MG63 (cell line): Measurements from ENCODE around the gene BHLHA15. TPM values are rescaled to one million over a fixed set of nuclear protein-coding genes. Genes with fewer than 3 reads are reported as not detected.

Experiments
- DNase-seq: peaks from one replicate; pipeline ENCODE4 v3.0.0-alpha.2; 2020
- H3K27me3 ChIP-seq: fragments of 250-450 bp; sonication (Bioruptor Pico); 2 replicates; pipeline ENCODE4 v1.5.1; 2020; ENCODE audit warnings: mild to moderate bottlenecking, moderate library complexity
- H3K36me3 ChIP-seq: fragments of 250-450 bp; sonication (Bioruptor Pico); 2 replicates; pipeline ENCODE4 v1.5.1; 2020; ENCODE audit warnings: mild to moderate bottlenecking, moderate library complexity
- H3K4me3 ChIP-seq: fragments of 250-450 bp; sonication (Bioruptor Pico); 2 replicates; pipeline ENCODE4 v1.5.1; 2020; ENCODE audit warnings: mild to moderate bottlenecking, moderate library complexity
- H3K9me3 ChIP-seq: fragments of 250-450 bp; sonication (Bioruptor Pico); 2 replicates; pipeline ENCODE4 v1.5.1; 2020; ENCODE audit warnings: mild to moderate bottlenecking, moderate library complexity
- total RNA-seq: library from RNA; depleted of rRNA; stranded (reverse); fragments of >200 nt; shearing (Covaris generic); gene quantifications from 2 replicates; pipeline ENCODE4 v1.2.3, GENCODE V29; 2014; ENCODE audit warnings: low replicate concordance; rRNA removed

BHLHA15 gene
- total RNA-seq = 0.74 TPM in 1 of 2 replicates, not detected in the other

DNA sequence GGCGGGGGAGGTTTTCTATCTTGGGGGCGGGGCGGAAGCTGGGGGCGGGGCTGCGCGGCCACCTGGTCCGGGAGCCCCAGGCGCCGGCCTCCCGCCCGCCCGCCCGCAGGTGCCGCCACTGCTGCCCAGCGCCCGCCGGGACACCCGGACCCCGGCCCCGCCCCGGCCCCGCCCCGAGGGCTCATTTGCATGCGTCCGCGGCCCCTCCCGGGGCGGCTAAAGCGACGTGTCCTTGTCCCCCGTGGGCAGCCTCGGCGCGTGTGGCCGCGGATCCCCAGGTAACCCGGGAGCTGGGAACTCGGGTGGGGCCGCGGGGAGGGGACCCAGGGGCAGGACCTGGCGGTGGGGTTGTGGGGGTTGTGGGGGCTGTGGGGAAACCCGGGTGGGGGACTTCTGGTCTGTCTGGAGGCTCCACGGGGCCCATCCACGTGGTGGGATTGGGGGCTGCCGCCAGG is at the start of gene BHLHA15:
Gene BHLHA15, plus strand, starts transcription at position 219 of the 455 bp plus-strand sequence. CDS start 871 bp downstream, outside the sequence.
- H3K4me3 ChIP-seq = no peak within 1 kb of the TSS
- peak; percentile 29 for DNase-seq
- no peaks in the 10 kb centered on the region for H3K9me3 ChIP-seq
- no peaks in the 10 kb centered on the region for H3K36me3 ChIP-seq
- H3K27me3 ChIP-seq = no peaks in the 10 kb centered on the region

DNA sequence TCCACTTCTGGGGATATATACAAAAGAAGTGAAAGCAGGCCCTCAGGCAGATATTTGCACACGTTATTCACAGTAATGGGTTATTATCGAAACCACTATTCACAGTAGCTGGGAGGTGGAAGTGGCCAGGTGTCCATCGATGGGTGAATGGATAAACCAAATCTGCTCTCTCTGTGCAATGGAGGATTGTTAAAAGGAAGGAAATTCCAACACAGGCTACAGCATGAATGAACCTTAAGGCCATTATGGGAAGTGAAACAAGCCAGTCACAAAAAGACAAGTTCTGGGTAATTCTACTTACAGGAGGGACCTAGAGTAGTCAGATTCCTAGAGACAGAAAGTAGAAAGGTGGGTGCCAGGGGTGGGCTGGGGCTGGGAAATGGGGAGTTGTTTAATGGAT is 48.5 kb upstream of the BHLHA15 start:
- no peaks in the 10 kb centered on the region for H3K27me3 ChIP-seq
- no peaks in the 10 kb centered on the region for H3K9me3 ChIP-seq
- no peaks in the 10 kb centered on the region for H3K36me3 ChIP-seq
- H3K4me3 ChIP-seq = no peak overlapping the region
- DNase-seq = no peak

GRCh38 chr7:98163269-98163668 is 48.0 kb upstream of the BHLHA15 start:
- Histone ChIP-seq H3K9me3 (no peaks in the 10 kb centered on the region), H3K36me3 (no peaks in the 10 kb centered on the region), H3K27me3 (no peaks in the 10 kb centered on the region), H3K4me3 (no peak overlapping the region)
- DNase-seq = no peak

- Histone ChIP-seq H3K36me3 (no peaks in the 10 kb centered on the region), H3K27me3 (no peaks in the 10 kb centered on the region), H3K4me3 (no peak overlapping the region), H3K9me3 (no peaks in the 10 kb centered on the region)
- DNase-seq = no peak
These were observed 47.3 kb upstream of the BHLHA15 start for GRCh38 chr7:98163704-98164494.

DNA sequence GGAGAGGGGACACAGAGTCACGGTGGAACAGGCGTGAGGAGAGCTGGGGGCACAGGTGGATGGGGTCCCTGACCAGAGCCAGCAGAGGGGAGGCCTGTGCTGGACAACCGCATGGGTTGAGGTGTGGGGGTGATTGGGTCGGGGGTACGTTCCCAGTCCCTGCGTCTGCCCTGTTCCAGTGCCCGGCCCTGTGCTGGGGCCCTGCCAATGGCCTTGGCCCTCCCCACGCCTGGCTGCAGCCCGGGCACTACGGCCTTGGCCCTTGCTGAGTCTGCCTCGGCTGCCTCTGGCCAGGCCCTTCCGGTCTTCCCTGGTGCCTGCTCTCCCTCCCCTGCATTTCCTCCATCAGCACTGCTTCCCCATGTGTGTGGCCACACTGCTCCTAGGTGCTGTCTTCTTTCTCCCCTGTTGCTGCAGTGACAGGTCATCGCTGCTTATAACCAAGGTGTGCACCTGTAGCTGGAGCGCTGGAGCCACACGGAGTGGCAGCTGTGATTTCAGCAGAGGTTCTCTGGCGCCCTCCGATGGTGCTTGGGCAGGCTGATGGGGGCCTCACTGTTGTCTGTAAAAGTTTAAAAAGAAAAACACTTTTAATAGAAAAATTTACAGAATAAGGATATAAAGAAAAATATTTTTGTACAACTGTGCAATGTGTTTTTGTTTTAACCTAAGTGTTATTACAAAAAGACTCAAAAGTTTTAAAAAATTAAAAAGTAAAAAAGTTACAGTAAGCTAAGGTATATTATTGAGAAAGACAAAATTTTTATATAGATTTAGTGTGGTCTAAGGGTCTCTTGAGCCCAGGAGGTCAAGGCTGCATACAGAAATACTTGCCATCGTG is 45.2 kb upstream of the BHLHA15 start:
- no peaks in the 10 kb centered on the region for H3K9me3 ChIP-seq

GRCh38 chr7:98166668-98166970 is 44.6 kb upstream of the BHLHA15 start:
- DNase-seq = no peak
- Histone ChIP-seq H3K27me3 (no peaks in the 10 kb centered on the region), H3K36me3 (no peaks in the 10 kb centered on the region)

More for the DNA sequence above, 45.2 kb upstream of the BHLHA15 start:
- no peaks in the 10 kb centered on the region for H3K36me3 ChIP-seq
- no peak overlapping the region for H3K4me3 ChIP-seq
- no peaks in the 10 kb centered on the region for H3K27me3 ChIP-seq
- no peak for DNase-seq

DNA sequence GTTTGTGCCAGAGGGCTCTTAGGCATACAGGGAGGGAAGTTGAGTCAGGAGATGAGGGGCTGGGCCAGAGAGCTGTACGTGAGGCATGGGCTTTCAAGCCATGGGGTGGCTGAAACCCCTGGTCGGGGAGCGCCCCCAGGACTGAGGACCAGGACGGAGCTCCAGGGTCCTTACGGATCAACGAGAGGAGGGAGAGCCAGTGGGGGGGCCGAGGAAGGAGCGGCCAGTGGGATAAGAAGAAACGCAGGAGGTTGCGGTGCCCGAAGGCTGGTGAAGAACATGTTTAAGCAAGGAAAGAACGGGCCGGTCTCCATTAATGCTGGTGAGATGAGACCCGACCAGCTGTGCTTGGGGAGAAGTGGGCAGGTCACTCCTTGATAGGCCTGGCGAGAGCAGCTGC is 43.6 kb upstream of the BHLHA15 start:
- DNase-seq = no peak
- Histone ChIP-seq H3K9me3 (no peaks in the 10 kb centered on the region), H3K4me3 (no peak overlapping the region), H3K36me3 (no peaks in the 10 kb centered on the region), H3K27me3 (no peaks in the 10 kb centered on the region)

More at GRCh38 chr7:98166668-98166970, 44.6 kb upstream of the BHLHA15 start:
- no peaks in the 10 kb centered on the region for H3K9me3 ChIP-seq
- H3K4me3 ChIP-seq = no peak overlapping the region

- Histone ChIP-seq H3K36me3 (no peaks in the 10 kb centered on the region), H3K27me3 (no peaks in the 10 kb centered on the region), H3K9me3 (no peaks in the 10 kb centered on the region), H3K4me3 (no peak overlapping the region)
- peak; percentile 18 for DNase-seq
These were observed 42.9 kb upstream of the BHLHA15 start for GRCh38 chr7:98168181-98168903.

- Histone ChIP-seq H3K36me3 (no peaks in the 10 kb centered on the region), H3K9me3 (no peaks in the 10 kb centered on the region), H3K27me3 (no peaks in the 10 kb centered on the region), H3K4me3 (no peak overlapping the region)
- DNase-seq = no peak
These were observed 42.2 kb upstream of the BHLHA15 start for GRCh38 chr7:98168904-98169621.

DNA sequence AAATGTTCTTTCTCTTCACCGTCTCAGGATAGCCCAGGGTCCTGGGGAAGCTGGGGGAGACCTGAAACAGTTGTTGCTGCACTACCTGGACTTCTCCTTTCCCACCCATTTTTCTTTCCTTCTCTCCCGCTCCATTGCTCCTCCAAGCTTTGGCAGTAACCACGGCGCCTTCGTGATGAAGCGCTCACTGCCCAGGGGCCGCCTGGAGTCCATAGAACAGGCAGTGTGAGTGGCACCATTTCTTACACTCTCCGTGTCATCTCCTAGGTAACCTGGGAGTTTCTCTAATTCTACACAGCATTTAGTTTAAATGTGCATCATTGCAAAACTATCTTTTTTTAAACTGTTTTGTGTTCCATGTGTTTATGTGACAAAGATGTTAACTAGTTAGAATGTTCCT is 40.3 kb upstream of the BHLHA15 start:
- H3K4me3 ChIP-seq = no peak overlapping the region
- no peak for DNase-seq
- H3K36me3 ChIP-seq = no peaks in the 10 kb centered on the region
- no peaks in the 10 kb centered on the region for H3K9me3 ChIP-seq
- H3K27me3 ChIP-seq = no peaks in the 10 kb centered on the region

DNA sequence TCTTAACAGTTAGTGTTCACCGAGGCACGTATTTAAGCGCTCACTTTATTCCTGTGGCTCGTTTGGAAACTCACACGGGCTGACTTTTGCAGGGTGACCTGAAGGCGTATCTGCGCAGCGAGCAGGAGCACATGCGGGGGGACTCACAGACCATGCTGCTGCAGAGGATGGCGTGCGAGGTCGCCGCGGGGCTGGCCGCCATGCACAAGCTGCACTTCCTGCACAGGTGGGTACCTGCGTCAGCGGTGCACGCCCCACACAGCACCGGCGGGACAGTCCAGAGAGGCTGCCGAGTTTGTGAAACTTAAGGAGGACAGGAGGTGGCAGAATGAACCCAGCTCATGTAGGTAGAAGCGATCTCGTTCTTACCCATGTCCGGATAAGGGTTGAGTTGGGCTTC is 39.8 kb upstream of the BHLHA15 start:
- no peak for DNase-seq
- Histone ChIP-seq H3K4me3 (no peak overlapping the region), H3K9me3 (no peaks in the 10 kb centered on the region), H3K27me3 (no peaks in the 10 kb centered on the region), H3K36me3 (no peaks in the 10 kb centered on the region)

- H3K36me3 ChIP-seq = no peaks in the 10 kb centered on the region
- no peaks in the 10 kb centered on the region for H3K9me3 ChIP-seq
- no peaks in the 10 kb centered on the region for H3K27me3 ChIP-seq
- DNase-seq = no peak
- no peak overlapping the region for H3K4me3 ChIP-seq
These were observed 36.6 kb upstream of the BHLHA15 start for GRCh38 chr7:98174334-98175259.

GRCh38 chr7:98175260-98175940 is 35.8 kb upstream of the BHLHA15 start:
- H3K36me3 ChIP-seq = no peaks in the 10 kb centered on the region
- no peaks in the 10 kb centered on the region for H3K9me3 ChIP-seq
- H3K4me3 ChIP-seq = no peak overlapping the region
- DNase-seq = no peak
- H3K27me3 ChIP-seq = no peaks in the 10 kb centered on the region

GRCh38 chr7:98177553-98177952 is 33.7 kb upstream of the BHLHA15 start:
- Histone ChIP-seq H3K4me3 (no peak overlapping the region), H3K36me3 (no peaks in the 10 kb centered on the region), H3K27me3 (no peaks in the 10 kb centered on the region), H3K9me3 (no peaks in the 10 kb centered on the region)
- no peak for DNase-seq

GRCh38 chr7:98178321-98178720 is 32.9 kb upstream of the BHLHA15 start:
- Histone ChIP-seq H3K9me3 (no peaks in the 10 kb centered on the region), H3K4me3 (no peak overlapping the region), H3K27me3 (no peaks in the 10 kb centered on the region), H3K36me3 (no peaks in the 10 kb centered on the region)
- DNase-seq = no peak
